Measurements from ENCODE around the gene CLDN14. TPM values are rescaled to one million over a fixed set of nuclear protein-coding genes. Genes with fewer than 3 reads are reported as not detected.

The CLDN14 gene
- total RNA-seq, 2 experiments from 2014 or later, result not detected

- CTCF ChIA-PET (ENCODE audit: unreplicated experiment), result no interaction called here
- POLR2A ChIA-PET, result no interaction called here
- H3K4me2 ChIP-seq (ENCODE audit: low read length), result no peak overlapping the region
- H3K79me2 ChIP-seq (ENCODE audit: insufficient read depth, low read depth, low read length), result no peaks in the 10 kb centered on the region
- H3K36me3 ChIP-seq (ENCODE audit: insufficient read depth, low read length), result no peaks in the 10 kb centered on the region
- no peak overlapping the region for H3K4me3 ChIP-seq (ENCODE audit: low read depth, low read length, poor library complexity, severe bottlenecking)
- DNase-seq (ENCODE audit: low spot score), result no peak
- no peaks in the 10 kb centered on the region for H4K20me1 ChIP-seq (ENCODE audit: insufficient read depth, low read length)
- BruUV-seq (replicated peaks), result no TSS peak
- no peak for TF ChIP-seq EZH2phosphoT487 (IDR thresholded peaks at IDR 0.05; ENCODE audit: borderline replicate concordance, low read depth, low read length)
- TF ChIP-seq, protein P1, sequence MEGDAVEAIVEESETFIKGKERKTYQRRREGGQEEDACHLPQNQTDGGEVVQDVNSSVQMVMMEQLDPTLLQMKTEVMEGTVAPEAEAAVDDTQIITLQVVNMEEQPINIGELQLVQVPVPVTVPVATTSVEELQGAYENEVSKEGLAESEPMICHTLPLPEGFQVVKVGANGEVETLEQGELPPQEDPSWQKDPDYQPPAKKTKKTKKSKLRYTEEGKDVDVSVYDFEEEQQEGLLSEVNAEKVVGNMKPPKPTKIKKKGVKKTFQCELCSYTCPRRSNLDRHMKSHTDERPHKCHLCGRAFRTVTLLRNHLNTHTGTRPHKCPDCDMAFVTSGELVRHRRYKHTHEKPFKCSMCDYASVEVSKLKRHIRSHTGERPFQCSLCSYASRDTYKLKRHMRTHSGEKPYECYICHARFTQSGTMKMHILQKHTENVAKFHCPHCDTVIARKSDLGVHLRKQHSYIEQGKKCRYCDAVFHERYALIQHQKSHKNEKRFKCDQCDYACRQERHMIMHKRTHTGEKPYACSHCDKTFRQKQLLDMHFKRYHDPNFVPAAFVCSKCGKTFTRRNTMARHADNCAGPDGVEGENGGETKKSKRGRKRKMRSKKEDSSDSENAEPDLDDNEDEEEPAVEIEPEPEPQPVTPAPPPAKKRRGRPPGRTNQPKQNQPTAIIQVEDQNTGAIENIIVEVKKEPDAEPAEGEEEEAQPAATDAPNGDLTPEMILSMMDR (conservative IDR thresholded peaks at IDR 0.05; ENCODE audit: low read length), result no peak
- intact Hi-C loops (cut with micrococcal nuclease; ENCODE audit: unreplicated experiment), result no loop called here
- H3K9me3 ChIP-seq (ENCODE audit: low read length), result no peaks in the 10 kb centered on the region
- H3K27ac ChIP-seq (ENCODE audit: low read depth, low read length, poor library complexity, severe bottlenecking), result no peak overlapping the region
- no peaks in the 10 kb centered on the region for H3K4me1 ChIP-seq (ENCODE audit: insufficient read depth, low read length, poor library complexity, severe bottlenecking)
- H2AFZ ChIP-seq (ENCODE audit: low read length), result no peak overlapping the region
- no peaks in the 10 kb centered on the region for H3K9me2 ChIP-seq (ENCODE audit: insufficient read depth, low read length)
Measured at GRCh38 chr21:36474591-36474990, 5.3 kb downstream of the CLDN14 start.

DNA sequence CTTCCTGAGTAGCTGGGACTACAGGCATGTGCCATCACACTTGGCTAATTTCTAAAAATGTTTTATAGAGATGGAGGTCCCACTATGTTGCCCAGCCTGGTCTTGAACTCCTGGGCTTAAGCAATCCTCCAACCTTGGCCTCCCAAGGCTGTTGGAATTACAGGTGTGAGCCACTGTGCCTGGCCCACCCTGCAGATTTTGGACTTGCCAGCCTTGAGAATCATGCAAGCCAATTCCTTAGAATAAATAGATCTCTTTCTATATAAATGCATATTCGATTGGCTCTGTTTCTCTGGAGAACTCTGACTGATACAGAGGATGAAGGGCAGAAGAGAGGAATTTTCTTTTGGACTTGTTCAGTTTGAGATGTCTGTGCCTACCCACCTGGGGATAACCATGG, 6.7 kb downstream of the CLDN14 start:
- intact Hi-C loops (cut with micrococcal nuclease; ENCODE audit: unreplicated experiment), result no loop called here
- Histone ChIP-seq H2AFZ (ENCODE audit: low read length) (no peak overlapping the region), H3K9me3 (ENCODE audit: low read length) (no peaks in the 10 kb centered on the region), H3K4me1 (ENCODE audit: insufficient read depth, low read length, poor library complexity, severe bottlenecking) (no peaks in the 10 kb centered on the region), H3K27ac (ENCODE audit: low read depth, low read length, poor library complexity, severe bottlenecking) (no peak overlapping the region), H3K79me2 (ENCODE audit: insufficient read depth, low read depth, low read length) (no peaks in the 10 kb centered on the region), H3K4me2 (ENCODE audit: low read length) (no peak overlapping the region), H4K20me1 (ENCODE audit: insufficient read depth, low read length) (no peaks in the 10 kb centered on the region), H3K4me3 (ENCODE audit: low read depth, low read length, poor library complexity, severe bottlenecking) (no peak overlapping the region), H3K36me3 (ENCODE audit: insufficient read depth, low read length) (no peaks in the 10 kb centered on the region), H3K9me2 (ENCODE audit: insufficient read depth, low read length) (no peaks in the 10 kb centered on the region)
- ChIA-PET POLR2A (no interaction called here), CTCF (ENCODE audit: unreplicated experiment) (no interaction called here)
- TF ChIP-seq, protein P1 (conservative IDR thresholded peaks at IDR 0.05; ENCODE audit: low read length), result no peak
- no peak for DNase-seq (ENCODE audit: low spot score)
- BruUV-seq (replicated peaks), result no TSS peak

GRCh38 chr21:36472377-36472776, 7.5 kb downstream of the CLDN14 start:
- intact Hi-C loops (cut with micrococcal nuclease; ENCODE audit: unreplicated experiment), result no loop called here
- Histone ChIP-seq H4K20me1 (ENCODE audit: insufficient read depth, low read length) (no peaks in the 10 kb centered on the region), H3K9me3 (ENCODE audit: low read length) (no peaks in the 10 kb centered on the region), H3K27ac (ENCODE audit: low read depth, low read length, poor library complexity, severe bottlenecking) (no peak overlapping the region), H2AFZ (ENCODE audit: low read length) (no peak overlapping the region), H3K4me2 (ENCODE audit: low read length) (no peak overlapping the region), H3K9me2 (ENCODE audit: insufficient read depth, low read length) (no peaks in the 10 kb centered on the region), H3K4me3 (ENCODE audit: low read depth, low read length, poor library complexity, severe bottlenecking) (no peak overlapping the region), H3K79me2 (ENCODE audit: insufficient read depth, low read depth, low read length) (no peaks in the 10 kb centered on the region), H3K4me1 (ENCODE audit: insufficient read depth, low read length, poor library complexity, severe bottlenecking) (no peaks in the 10 kb centered on the region), H3K36me3 (ENCODE audit: insufficient read depth, low read length) (no peaks in the 10 kb centered on the region)
- ChIA-PET CTCF (ENCODE audit: unreplicated experiment) (no interaction called here), POLR2A (no interaction called here)
- no TSS peak for BruUV-seq (replicated peaks)
- no peak for DNase-seq (ENCODE audit: low spot score)
- TF ChIP-seq, protein P1 (conservative IDR thresholded peaks at IDR 0.05; ENCODE audit: low read length), result no peak
- TF ChIP-seq EZH2phosphoT487 (IDR thresholded peaks at IDR 0.05; ENCODE audit: borderline replicate concordance, low read depth, low read length), result no peak
